Peyer's patch (tissue), 4 donors: ENCODE results near the gene ASB2.

Experiments used
- CTCF ChIP-seq, 6 experiments: fragments of 450-650 bp in 4 of 6; fragments of 200-600 bp in 2 of 6; sonication (generic) in 1 of 6; IDR thresholded peaks; one replicate each; pipeline ENCODE4 v1.5.1; 2017 to 2019; ENCODE audit warnings: antibody characterized with exemption in 6 of 6, mild to moderate bottlenecking in 3 of 6, moderate library complexity in 1 of 6
- POLR2A ChIP-seq, 2 donors: fragments of 450-650 bp; IDR thresholded peaks; one replicate each; pipeline ENCODE4 v1.5.1; 2017; ENCODE audit warnings: antibody characterized with exemption in 2 of 2, mild to moderate bottlenecking in 2 of 2, moderate library complexity in 2 of 2

- TF ChIP-seq CTCF (IDR thresholded peaks at IDR 0.05) (no peak), POLR2A (IDR thresholded peaks at IDR 0.05) (no peak)
Observed at GRCh38 chr14:93929657-93930056, 46.7 kb downstream of the ASB2 start.
